MCF 10A (cell line): Measurements from ENCODE around the gene TRPV6. TPM values are rescaled to one million over a fixed set of nuclear protein-coding genes. Genes with fewer than 3 reads are reported as not detected.

Source experiments
- BruUV-seq: library from RNA; stranded (reverse); fragments of 400-500 nt; replicated peaks from 2 replicates; lab custom pipeline; 2021; lab: Mats Ljungman, UMichigan
- CTCF ChIA-PET: fragments of 300-600 bp; sonication (Branson Sonifier 250); formaldehyde crosslinking; extraction: SDS; loops from one replicate; lab custom pipeline; 2021; ENCODE audit warnings: antibody characterized with exemption, inconsistent platforms; lab: Yijun Ruan, JAX
- POLR2A ChIA-PET: fragments of 300-600, 350-650 bp; sonication (Branson Sonifier 250); formaldehyde crosslinking; extraction: SDS; loops from one replicate; lab custom pipeline; 2020; ENCODE audit warnings: antibody characterized with exemption, inconsistent platforms; lab: Yijun Ruan, JAX
- DNase-seq: peaks from one replicate; pipeline ENCODE4 v3.0.0-alpha.2; 2018; ENCODE audit not compliant: unreplicated experiment
- H3K27ac Mint-ChIP-seq: one replicate; pipeline ENCODE4 v1.8.0; 2022; ENCODE audit warnings: mild to moderate bottlenecking, low read depth, mixed read lengths; ENCODE audit not compliant: unreplicated experiment
- H3K27me3 Mint-ChIP-seq: one replicate; pipeline ENCODE4 v1.8.0; 2022; ENCODE audit warnings: mixed read lengths; ENCODE audit not compliant: insufficient read depth, unreplicated experiment
- H3K36me3 Mint-ChIP-seq: one replicate; pipeline ENCODE4 v1.8.0; 2022; ENCODE audit warnings: mild to moderate bottlenecking, moderate library complexity, mixed read lengths; ENCODE audit not compliant: insufficient read depth, unreplicated experiment
- H3K4me1 Mint-ChIP-seq: one replicate; pipeline ENCODE4 v1.8.0; 2022; ENCODE audit warnings: mixed read lengths; ENCODE audit not compliant: insufficient read depth, unreplicated experiment
- H3K4me3 Mint-ChIP-seq: one replicate; pipeline ENCODE4 v1.8.0; 2022; ENCODE audit warnings: mild to moderate bottlenecking, moderate library complexity, mixed read lengths; ENCODE audit not compliant: unreplicated experiment
- H3K9me3 Mint-ChIP-seq: one replicate; pipeline ENCODE4 v1.8.0; 2022; ENCODE audit warnings: mixed read lengths; ENCODE audit not compliant: unreplicated experiment
- CTCF ChIP-seq: fragments of 200-600 bp; IDR thresholded peaks from one replicate; pipeline ENCODE4 v1.8.0; 2022; ENCODE audit warnings: antibody characterized with exemption, mild to moderate bottlenecking; ENCODE audit not compliant: unreplicated experiment
- intact Hi-C: fragments of 100-400 bp; cut with micrococcal nuclease; formaldehyde crosslinking; loops from 2 replicates; pipeline ENCODE4 v1.14.1; 2022
- total RNA-seq: library from RNA; stranded (reverse); gene quantifications from 2 replicates; pipeline ENCODE4 v1.2.3, GENCODE V29; 2022

TRPV6 gene
- total RNA-seq, 1 experiment from 2014 or later, result 0.30 TPM

- CTCF ChIA-PET, result interaction anchor here (8.9 kb wide), 1 partner anchor 119 kb away, joined by 127 read pairs; no protein-coding TSS in a partner anchor
- no TSS peak for BruUV-seq
- Mint-ChIP-seq H3K4me1 (no peaks in the 10 kb centered on the region), H3K27me3 (peaks cover 37% of the 10 kb centered on the region), H3K36me3 (no peaks in the 10 kb centered on the region), H3K4me3 (no peak overlapping the region), H3K9me3 (no peaks in the 10 kb centered on the region), H3K27ac (no peak overlapping the region)
- POLR2A ChIA-PET, result no interaction called here
- intact Hi-C loops, result loop anchor here (10.0 kb wide), 2 partner anchors 121 to 331 kb away; no protein-coding TSS in a partner anchor
- DNase-seq, result no peak
- no peak for TF ChIP-seq CTCF
Observed at GRCh38 chr7:142884286-142884640, 1.3 kb downstream of the TRPV6 start.

GRCh38 chr7:142883571-142884285, 1.8 kb downstream of the TRPV6 start:
- Mint-ChIP-seq H3K4me1 (no peaks in the 10 kb centered on the region), H3K4me3 (no peak overlapping the region), H3K36me3 (no peaks in the 10 kb centered on the region), H3K9me3 (no peaks in the 10 kb centered on the region), H3K27me3 (peaks cover 42% of the 10 kb centered on the region), H3K27ac (no peak overlapping the region)
- POLR2A ChIA-PET, result no interaction called here
- intact Hi-C loops, result loop anchor here (10.0 kb wide), 2 partner anchors 121 to 331 kb away; no protein-coding TSS in a partner anchor
- no peak for DNase-seq
- BruUV-seq, result no TSS peak
- no peak for TF ChIP-seq CTCF
- CTCF ChIA-PET, result interaction anchor here (1.0 to 8.9 kb wide), 5 partner anchors 20 to 120 kb away, joined by 3 to 127 read pairs (median 6); no protein-coding TSS in a partner anchor

GRCh38 chr7:142883145-142883544, 2.4 kb downstream of the TRPV6 start:
- TF ChIP-seq CTCF, result no peak
- H3K36me3 Mint-ChIP-seq, result no peaks in the 10 kb centered on the region
- intact Hi-C loops, result loop anchor here (10.0 kb wide), 2 partner anchors 122 to 332 kb away; no protein-coding TSS in a partner anchor
- no peak overlapping the region for H3K27ac Mint-ChIP-seq
- BruUV-seq, result no TSS peak
- no peak overlapping the region for H3K4me3 Mint-ChIP-seq
- CTCF ChIA-PET, result interaction anchor here (1.0 to 8.9 kb wide), 6 partner anchors 12 to 120 kb away, joined by 3 to 127 read pairs (median 26); no protein-coding TSS in a partner anchor
- no peak for DNase-seq
- no peaks in the 10 kb centered on the region for H3K4me1 Mint-ChIP-seq
- peaks cover 48% of the 10 kb centered on the region for H3K27me3 Mint-ChIP-seq
- no peaks in the 10 kb centered on the region for H3K9me3 Mint-ChIP-seq
- POLR2A ChIA-PET, result no interaction called here

GRCh38 chr7:142882338-142882678, 3.2 kb downstream of the TRPV6 start:
- DNase-seq, result no peak
- Mint-ChIP-seq H3K4me3 (no peak overlapping the region), H3K27me3 (peaks cover 55% of the 10 kb centered on the region), H3K9me3 (no peaks in the 10 kb centered on the region), H3K27ac (no peak overlapping the region), H3K4me1 (no peaks in the 10 kb centered on the region), H3K36me3 (no peaks in the 10 kb centered on the region)
- intact Hi-C loops, result loop anchor here (10.0 kb wide), 2 partner anchors 122 to 332 kb away; no protein-coding TSS in a partner anchor
- ChIA-PET POLR2A (no interaction called here), CTCF (interaction anchor here (0.6 to 8.9 kb wide), 16 partner anchors 10 to 333 kb away, joined by 3 to 127 read pairs (median 6); partner anchors contain the start of gene EPHB6)
- no peak for TF ChIP-seq CTCF
- no TSS peak for BruUV-seq
